Testis (tissue), 2 donors: ENCODE data around the gene CBX7.

Experiments used
- CTCF ChIP-seq, 3 experiments: fragments of 450-650 bp in 2 of 3; fragments of 200-600 bp in 1 of 3; sonication (generic) in 1 of 3; IDR thresholded peaks; one replicate each; pipeline ENCODE4 v1.5.1; 2016 to 2019; ENCODE audit warnings: antibody characterized with exemption in 3 of 3, mild to moderate bottlenecking in 2 of 3, moderate library complexity in 1 of 3
- POLR2A ChIP-seq: fragments of 450-650 bp; IDR thresholded peaks from one replicate; pipeline ENCODE4 v1.6.1; 2017; ENCODE audit warnings: antibody characterized with exemption, mild to moderate bottlenecking, moderate library complexity

GRCh38 chr22:39095971-39096370 is 56.5 kb downstream of the CBX7 start:
- TF ChIP-seq CTCF (IDR thresholded peaks at IDR 0.05) (no peak), POLR2A (no peak)
